Esophagus squamous epithelium (tissue), 4 donors: Measurements from ENCODE around the gene GRN.

Experiments used
- CTCF ChIP-seq, 6 experiments: fragments of 450-650 bp in 4 of 6; fragments of 200-600 bp in 2 of 6; sonication (generic) in 2 of 6; IDR thresholded peaks; one replicate each; pipeline ENCODE4 v1.5.1; 2016 to 2019; ENCODE audit warnings: antibody characterized with exemption in 6 of 6, mild to moderate bottlenecking in 4 of 6, moderate library complexity in 4 of 6
- POLR2A ChIP-seq, 4 donors: fragments of 450-650 bp; IDR thresholded peaks; one replicate each; pipeline ENCODE4 v1.6.1; 2017; ENCODE audit warnings: antibody characterized with exemption in 4 of 4, mild to moderate bottlenecking in 4 of 4, moderate library complexity in 3 of 4

- TF ChIP-seq POLR2A (IDR thresholded peaks at IDR 0.05), result no peak
- peak; percentile 54 to 79 (median 66) for TF ChIP-seq CTCF (IDR thresholded peaks at IDR 0.05)
Observed at GRCh38 chr17:44363613-44364159, 18.6 kb downstream of the GRN start, which contains the start of gene FAM171A2.
